ENCODE results near the gene WNT7B. TPM values are rescaled to one million over a fixed set of nuclear protein-coding genes. Genes with fewer than 3 reads are reported as not detected.

The WNT7B gene
- total RNA-seq, 4 donors from 2014 or later = 0.41 TPM; not detected in 3

- intact Hi-C loops (cut with DNase I; ENCODE audit: low total_unique reads) = no loop called here
- Histone ChIP-seq H3K4me3 (peak overlapping the region in 1 of 2 donors; percentile 35), H3K4me1 (peaks cover 0 to 16% of the 10 kb centered on the region in 2 donors), H3K27ac (no peak overlapping the region), H3K27me3 (peaks cover 23 to 33% of the 10 kb centered on the region in 2 donors), H3K9me3 (no peaks in the 10 kb centered on the region), H3K36me3 (no peaks in the 10 kb centered on the region)
- DNase-seq = no peak
- TF ChIP-seq CTCF (IDR thresholded peaks at IDR 0.05) (no peak), POLR2A (IDR thresholded peaks at IDR 0.05) (no peak)
Measured at GRCh38 chr22:45978275-45978713, 1.3 kb upstream of the WNT7B start.

- intact Hi-C loops (cut with DNase I; ENCODE audit: low total_unique reads) = no loop called here
- Histone ChIP-seq H3K27ac (no peak overlapping the region), H3K36me3 (no peaks in the 10 kb centered on the region), H3K27me3 (peaks cover 23 to 37% of the 10 kb centered on the region in 2 donors), H3K4me3 (no peak overlapping the region), H3K4me1 (peaks cover 0 to 16% of the 10 kb centered on the region in 2 donors), H3K9me3 (no peaks in the 10 kb centered on the region)
- no peak for DNase-seq
- TF ChIP-seq CTCF (IDR thresholded peaks at IDR 0.05) (no peak), POLR2A (IDR thresholded peaks at IDR 0.05) (no peak)
Measured at GRCh38 chr22:45977551-45978274, 751 bp upstream of the WNT7B start.

GRCh38 chr22:45976254-45977002 is 534 bp downstream of the WNT7B start:
- H3K4me3 ChIP-seq = peak overlapping the region in 1 of 2 donors; percentile 15
- H3K4me1 ChIP-seq = peaks cover 0 to 25% of the 10 kb centered on the region in 2 donors
- H3K9me3 ChIP-seq = no peaks in the 10 kb centered on the region
- no peaks in the 10 kb centered on the region for H3K36me3 ChIP-seq
- H3K27me3 ChIP-seq = peaks cover 28 to 39% of the 10 kb centered on the region in 2 donors
- H3K27ac ChIP-seq = no peak overlapping the region
- no peak for DNase-seq
- no peak for TF ChIP-seq POLR2A (IDR thresholded peaks at IDR 0.05)
- no peak for TF ChIP-seq CTCF (IDR thresholded peaks at IDR 0.05)
- intact Hi-C loops (cut with DNase I; ENCODE audit: low total_unique reads) = no loop called here

GRCh38 chr22:45975164-45976161 is 1.5 kb downstream of the WNT7B start:
- Histone ChIP-seq H3K36me3 (no peaks in the 10 kb centered on the region), H3K4me1 (peaks cover 0 to 31% of the 10 kb centered on the region in 2 donors), H3K4me3 (no peak overlapping the region), H3K27ac (no peak overlapping the region), H3K9me3 (no peaks in the 10 kb centered on the region), H3K27me3 (peaks cover 31 to 46% of the 10 kb centered on the region in 2 donors)
- DNase-seq = no peak
- TF ChIP-seq CTCF (IDR thresholded peaks at IDR 0.05) (no peak), POLR2A (IDR thresholded peaks at IDR 0.05) (no peak)
- intact Hi-C loops (cut with DNase I; ENCODE audit: low total_unique reads) = no loop called here
